GM13977 (cell line): Measurements from ENCODE around the gene ULK4.

ENCODE experiments used
- DNase-seq: peaks from one replicate; pipeline ENCODE4 v3.0.0; 2012; ENCODE audit warnings: low spot score
- in situ Hi-C: fragments of 300-500 bp; cut with MboI; formaldehyde crosslinking; loops from one replicate; pipeline ENCODE4 v1.12.0; 2022; ENCODE audit warnings: low sequenced_read_pairs, low pct_unique_long_range_greater_than_20kb, mixed read lengths, inconsistent platforms; ENCODE audit not compliant: unreplicated experiment
- TF ChIP-seq, protein P1 (sequence below): IDR thresholded peaks from 2 replicates; pipeline ENCODE4 v1.5.1; 2012; ENCODE audit warnings: mild to moderate bottlenecking, control low read depth; ENCODE audit not compliant: insufficient read depth; ENCODE audit errors: extremely low read depth, missing control alignments

The ULK4 gene

DNA sequence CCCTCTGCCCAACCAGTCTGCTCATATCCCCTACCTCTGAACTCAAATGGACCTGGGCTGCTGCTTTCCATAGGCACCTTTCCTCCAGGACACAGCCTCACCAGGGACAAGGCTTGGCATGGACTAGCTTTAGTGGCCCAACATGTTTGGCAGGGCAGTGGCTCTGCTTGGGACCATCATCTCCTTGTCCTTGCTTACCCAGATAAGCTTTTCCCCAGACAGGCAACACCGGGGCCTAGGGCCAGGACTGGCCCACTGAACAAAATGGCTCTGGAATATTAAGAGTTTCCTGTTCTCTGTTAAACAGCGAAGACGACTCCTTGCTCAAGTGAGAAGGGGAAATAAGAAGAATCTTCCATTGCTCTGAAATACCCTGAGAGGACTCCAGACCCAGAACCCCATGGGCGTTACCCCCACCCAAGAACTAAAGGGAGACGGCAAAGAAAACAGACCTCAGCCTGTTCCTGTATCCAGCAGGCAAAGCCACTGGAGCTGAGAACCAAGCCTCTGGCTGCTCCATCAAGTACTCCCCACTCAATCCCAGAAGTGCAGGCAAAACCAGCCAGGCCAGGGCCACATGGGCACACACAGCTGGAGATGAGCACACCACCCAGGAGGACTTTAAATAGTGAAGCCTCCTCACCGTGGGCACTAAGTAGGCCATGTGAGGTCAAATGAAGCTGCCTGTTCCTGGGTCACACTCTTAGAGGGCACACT lies 717.1 kb downstream of the ULK4 start:
- in situ Hi-C loops = no loop called here
- no peak for DNase-seq
- TF ChIP-seq, protein P1, sequence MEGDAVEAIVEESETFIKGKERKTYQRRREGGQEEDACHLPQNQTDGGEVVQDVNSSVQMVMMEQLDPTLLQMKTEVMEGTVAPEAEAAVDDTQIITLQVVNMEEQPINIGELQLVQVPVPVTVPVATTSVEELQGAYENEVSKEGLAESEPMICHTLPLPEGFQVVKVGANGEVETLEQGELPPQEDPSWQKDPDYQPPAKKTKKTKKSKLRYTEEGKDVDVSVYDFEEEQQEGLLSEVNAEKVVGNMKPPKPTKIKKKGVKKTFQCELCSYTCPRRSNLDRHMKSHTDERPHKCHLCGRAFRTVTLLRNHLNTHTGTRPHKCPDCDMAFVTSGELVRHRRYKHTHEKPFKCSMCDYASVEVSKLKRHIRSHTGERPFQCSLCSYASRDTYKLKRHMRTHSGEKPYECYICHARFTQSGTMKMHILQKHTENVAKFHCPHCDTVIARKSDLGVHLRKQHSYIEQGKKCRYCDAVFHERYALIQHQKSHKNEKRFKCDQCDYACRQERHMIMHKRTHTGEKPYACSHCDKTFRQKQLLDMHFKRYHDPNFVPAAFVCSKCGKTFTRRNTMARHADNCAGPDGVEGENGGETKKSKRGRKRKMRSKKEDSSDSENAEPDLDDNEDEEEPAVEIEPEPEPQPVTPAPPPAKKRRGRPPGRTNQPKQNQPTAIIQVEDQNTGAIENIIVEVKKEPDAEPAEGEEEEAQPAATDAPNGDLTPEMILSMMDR = no peak

DNA sequence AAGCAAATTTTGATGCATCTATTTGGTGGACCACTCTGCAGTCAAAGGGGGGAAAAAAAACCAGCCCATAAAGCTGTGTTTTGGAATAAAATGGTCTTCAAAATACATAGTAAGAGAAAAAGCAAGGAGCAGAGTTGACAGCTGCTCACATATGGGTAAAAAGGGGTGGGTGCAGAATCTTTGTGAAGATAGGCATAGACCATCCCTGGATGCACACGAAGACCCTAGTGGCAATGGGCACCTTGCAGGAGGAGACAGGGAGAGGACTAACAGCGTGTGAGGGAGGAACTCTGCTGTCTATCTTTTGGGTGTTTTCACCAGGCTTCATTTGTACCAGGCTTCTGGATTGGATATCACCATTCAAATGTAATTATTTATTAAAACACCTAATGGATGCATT lies 718.7 kb downstream of the ULK4 start:
- DNase-seq = no peak
- TF ChIP-seq, protein P1 = no peak
- in situ Hi-C loops = no loop called here

DNA sequence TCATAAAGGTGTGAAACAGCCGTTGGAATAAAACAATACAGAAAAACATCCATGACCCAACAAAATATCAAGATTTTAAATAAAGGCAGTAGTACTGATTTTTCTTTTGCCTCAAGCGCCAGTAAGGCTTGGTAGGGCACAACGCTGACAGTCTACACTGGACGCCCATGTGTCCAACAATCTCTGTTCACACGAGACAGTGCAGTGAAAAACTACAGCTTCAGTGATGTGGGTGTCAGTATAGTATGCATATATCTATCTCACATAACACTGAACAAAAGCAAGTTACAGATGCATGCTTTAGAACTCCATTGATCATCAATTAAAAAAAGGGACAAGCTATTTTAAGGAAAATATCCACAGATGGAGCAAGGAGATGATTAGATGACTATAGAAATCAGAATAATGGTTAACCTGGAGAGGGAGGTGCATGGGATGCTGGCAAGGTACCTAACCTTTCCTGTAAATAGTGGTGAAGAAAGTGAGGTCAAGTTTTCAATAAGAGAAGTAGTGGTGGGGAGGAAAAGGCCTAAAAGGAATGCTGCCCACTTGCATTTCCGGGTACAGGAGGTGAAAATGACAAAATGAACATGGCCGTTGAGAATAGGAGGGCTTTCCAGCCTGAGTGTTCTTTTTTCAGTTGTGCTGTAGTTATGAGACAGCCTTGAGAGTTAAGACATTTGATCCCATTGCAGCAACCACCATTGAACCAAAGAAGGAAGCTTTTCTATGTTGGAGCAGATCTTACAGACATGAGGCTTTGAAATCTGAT lies 719.9 kb downstream of the ULK4 start:
- DNase-seq = no peak
- TF ChIP-seq, protein P1 = no peak
- in situ Hi-C loops = no loop called here

DNA sequence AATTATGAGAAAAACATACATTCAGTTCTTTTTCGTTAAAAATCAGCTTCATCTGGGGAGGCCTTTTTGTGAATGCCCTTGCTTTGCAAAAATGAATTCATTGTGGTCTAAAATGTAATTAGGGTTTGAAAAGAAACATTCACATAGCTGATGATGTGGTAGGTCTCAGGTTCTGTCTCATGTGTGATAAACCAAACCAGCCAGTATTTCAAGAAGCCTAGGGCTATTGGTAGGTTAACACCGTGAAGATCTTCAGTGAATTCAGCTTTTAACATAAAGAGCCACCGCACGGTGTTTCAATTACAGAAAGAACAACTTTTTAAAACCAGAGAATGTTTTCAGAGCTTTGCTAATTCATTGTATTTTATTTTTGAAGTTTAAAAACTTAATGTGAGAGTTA lies 720.7 kb downstream of the ULK4 start:
- DNase-seq = no peak
- TF ChIP-seq, protein P1 = no peak
- in situ Hi-C loops = no loop called here

DNA sequence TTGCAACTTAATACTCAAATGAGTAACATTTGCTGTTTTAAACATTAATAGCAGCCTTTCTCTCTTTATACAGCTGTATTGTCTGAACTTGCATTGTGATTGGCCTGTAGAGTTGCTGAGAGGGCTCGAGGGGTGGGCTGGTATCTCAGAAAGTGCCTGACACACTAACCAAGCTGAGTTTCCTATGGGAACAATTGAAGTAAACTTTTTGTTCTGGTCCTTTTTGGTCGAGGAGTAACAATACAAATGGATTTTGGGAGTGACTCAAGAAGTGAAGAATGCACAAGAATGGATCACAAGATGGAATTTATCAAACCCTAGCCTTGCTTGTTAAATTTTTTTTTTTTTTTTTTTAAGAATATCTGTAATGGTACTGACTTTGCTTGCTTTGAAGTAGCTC lies 722.3 kb downstream of the ULK4 start:
- in situ Hi-C loops = no loop called here
- DNase-seq = no peak
- TF ChIP-seq, protein P1 = no peak

DNA sequence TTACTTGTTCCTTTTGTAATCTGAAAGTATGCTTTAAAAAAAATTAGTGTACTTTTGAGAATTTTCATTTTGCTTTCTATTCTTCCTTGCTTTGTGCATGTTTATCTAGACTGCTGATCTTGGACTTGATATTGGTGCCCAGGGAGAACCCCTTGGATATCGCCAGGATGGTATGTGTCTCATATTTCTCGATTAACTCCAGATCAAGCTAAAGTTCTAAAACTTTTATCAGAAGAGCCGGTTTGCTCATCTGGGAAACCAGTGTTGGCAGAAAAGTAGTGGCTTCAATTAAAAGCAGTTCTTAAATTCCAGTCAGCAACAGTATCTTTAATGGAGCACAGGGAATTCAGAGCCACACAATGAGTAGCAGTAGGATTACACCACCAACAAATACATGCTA lies 724.0 kb downstream of the ULK4 start:
- TF ChIP-seq, protein P1 = no peak
- no peak for DNase-seq
- in situ Hi-C loops = no loop called here
